IMR-90 (cell line): ENCODE measurements around the gene MBD3L5. TPM values are rescaled to one million over a fixed set of nuclear protein-coding genes. Genes with fewer than 3 reads are reported as not detected.

Source experiments
- ATAC-seq: fragments of 200-7000 bp; cut with Tn5 transposase; 2 replicates; pipeline ENCODE4 v1.9.1; 2020; ENCODE audit warnings: low read depth, mild to moderate bottlenecking, moderate library complexity
- BruUV-seq: library from RNA; stranded (reverse); fragments of 400-500 nt; replicated peaks from 2 replicates; lab custom pipeline; 2021; lab: Mats Ljungman, UMichigan
- CTCF ChIA-PET: fragments of 300-600 bp; formaldehyde crosslinking; extraction: SDS; loops from one replicate; lab custom pipeline; 2021; ENCODE audit warnings: antibody characterized with exemption; lab: Yijun Ruan, JAX
- POLR2A ChIA-PET: fragments of 300-600 bp; sonication (Branson Sonifier 250); formaldehyde crosslinking; loops from one replicate; lab custom pipeline; 2022; ENCODE audit warnings: antibody characterized with exemption; ENCODE audit not compliant: unreplicated experiment; lab: Charles Lee
- DNase-seq: peaks from one replicate; pipeline ENCODE4 v3.0.0; 2013
- H2AFZ ChIP-seq: replicated peaks from 2 replicates; pipeline ENCODE3; 2013; ENCODE audit warnings: low read length, mild to moderate bottlenecking; ENCODE audit not compliant: poor library complexity
- H2AK5ac ChIP-seq: 2 replicates; pipeline ENCODE4 v1.6.1; 2013; ENCODE audit warnings: low read depth, low read length, inconsistent platforms
- H2AK9ac ChIP-seq: replicated peaks from 2 replicates; pipeline ENCODE3; 2013; ENCODE audit warnings: mild to moderate bottlenecking, low read depth, low read length, moderate library complexity; ENCODE audit not compliant: poor library complexity
- H2BK120ac ChIP-seq: 2 replicates; pipeline ENCODE4 v1.6.1; 2013; ENCODE audit warnings: low read depth, low read length, inconsistent platforms
- H2BK15ac ChIP-seq: 3 replicates; pipeline ENCODE4 v1.6.1; 2013; ENCODE audit warnings: low read depth, low read length, inconsistent platforms
- H2BK20ac ChIP-seq: 2 replicates; pipeline ENCODE4 v1.6.1; 2013; ENCODE audit warnings: low read depth, mild to moderate bottlenecking, inconsistent platforms, low read length, moderate library complexity
- H2BK5ac ChIP-seq: 2 replicates; pipeline ENCODE4 v1.6.1; 2013; ENCODE audit warnings: mild to moderate bottlenecking, low read depth, low read length, inconsistent platforms; ENCODE audit not compliant: poor library complexity, severe bottlenecking
- H3K14ac ChIP-seq: replicated peaks from 2 replicates; pipeline ENCODE4 v1.6.1; 2013; ENCODE audit warnings: low read depth, low read length, inconsistent platforms
- H3K18ac ChIP-seq: 2 replicates; pipeline ENCODE4 v1.6.1; 2013; ENCODE audit warnings: low read depth, low read length, control low read depth
- H3K23ac ChIP-seq: 2 replicates; pipeline ENCODE4 v1.6.1; 2013; ENCODE audit warnings: low read depth, low read length, inconsistent platforms
- H3K27ac ChIP-seq: 2 replicates; pipeline ENCODE4 v1.5.1; 2013; ENCODE audit warnings: mild to moderate bottlenecking, control low read depth, low read length; ENCODE audit not compliant: insufficient read depth
- H3K27me3 ChIP-seq: 2 replicates; pipeline ENCODE4 v1.6.1; 2013; ENCODE audit warnings: low read length; ENCODE audit not compliant: control insufficient read depth, insufficient read depth
- H3K36me3 ChIP-seq: 2 replicates; pipeline ENCODE4 v1.6.1; 2013; ENCODE audit warnings: low read length, mixed read lengths; ENCODE audit not compliant: control insufficient read depth, insufficient read depth
- H3K4ac ChIP-seq: 2 replicates; pipeline ENCODE4 v1.6.1; 2013; ENCODE audit warnings: low read depth, low read length, inconsistent platforms
- H3K4me1 ChIP-seq: 2 replicates; pipeline ENCODE4 v1.6.1; 2013; ENCODE audit warnings: low read length, mixed read lengths; ENCODE audit not compliant: control insufficient read depth, insufficient read depth
- H3K4me2 ChIP-seq: 2 replicates; pipeline ENCODE4 v1.6.1; 2013; ENCODE audit warnings: low read depth, mild to moderate bottlenecking, control low read depth, low read length, moderate library complexity
- H3K4me3 ChIP-seq: 2 replicates; pipeline ENCODE4 v1.5.1; 2013; ENCODE audit warnings: low read depth, mild to moderate bottlenecking, control low read depth, low read length, moderate library complexity; ENCODE audit not compliant: insufficient read depth
- H3K56ac ChIP-seq: 2 replicates; pipeline ENCODE4 v1.6.1; 2013; ENCODE audit warnings: low read length, inconsistent platforms; ENCODE audit not compliant: insufficient read depth; ENCODE audit errors: extremely low read depth
- H3K79me1 ChIP-seq, 2 experiments: 2 replicates each; pipeline ENCODE4 v1.6.1; 2013; ENCODE audit warnings: low read length in 2 of 2, inconsistent platforms in 1 of 2, low read depth in 1 of 2
- H3K9ac ChIP-seq: 2 replicates; pipeline ENCODE4 v1.6.1; 2013; ENCODE audit warnings: low read depth, low read length, control low read depth
- H3K9me1 ChIP-seq: 2 replicates; pipeline ENCODE4 v1.6.1; 2013; ENCODE audit warnings: low read length, inconsistent platforms; ENCODE audit not compliant: insufficient read depth
- H3K9me3 ChIP-seq: 2 replicates; pipeline ENCODE4 v1.6.1; 2013; ENCODE audit warnings: low read length; ENCODE audit not compliant: control insufficient read depth, insufficient read depth
- H4K20me1 ChIP-seq: 2 replicates; pipeline ENCODE4 v1.6.1; 2013; ENCODE audit warnings: low read length, inconsistent platforms; ENCODE audit not compliant: insufficient read depth
- H4K5ac ChIP-seq: 2 replicates; pipeline ENCODE4 v1.6.1; 2013; ENCODE audit warnings: mild to moderate bottlenecking, low read depth, low read length, control low read depth
- H4K8ac ChIP-seq, 2 experiments: 2 replicates each; pipeline ENCODE4 v1.6.1; 2013; ENCODE audit warnings: low read depth in 2 of 2, low read length in 2 of 2, control low read depth in 1 of 2, inconsistent platforms in 1 of 2
- H4K91ac ChIP-seq: 2 replicates; pipeline ENCODE4 v1.6.1; 2013; ENCODE audit warnings: low read depth, low read length, inconsistent platforms; ENCODE audit not compliant: insufficient read depth
- BHLHE40 ChIP-seq: fragments of 150-350 bp; IDR thresholded peaks from 2 replicates; pipeline ENCODE4 v1.6.1; 2016; ENCODE audit warnings: mild to moderate bottlenecking, low read depth, low read length
- CEBPB ChIP-seq: IDR thresholded peaks from 2 replicates; pipeline ENCODE4 v1.6.1; 2012; ENCODE audit warnings: low read depth, low read length, improper control_type of control experiment
- CHD1 ChIP-seq: IDR thresholded peaks from 2 replicates; pipeline ENCODE4 v1.6.1; 2012; ENCODE audit warnings: low read depth, low read length, improper control_type of control experiment
- ELK1 ChIP-seq: fragments of 150-350 bp; IDR thresholded peaks from 2 replicates; pipeline ENCODE4 v1.6.1; 2016; ENCODE audit warnings: low read depth, mild to moderate bottlenecking, low read length, moderate library complexity, borderline replicate concordance
- MAFK ChIP-seq: IDR thresholded peaks from 2 replicates; pipeline ENCODE4 v1.6.1; 2012; ENCODE audit warnings: low read depth, low read length, improper control_type of control experiment
- MXI1 ChIP-seq: IDR thresholded peaks from 2 replicates; pipeline ENCODE4 v1.6.1; 2012; ENCODE audit warnings: low read depth, mild to moderate bottlenecking, low read length, moderate library complexity, borderline replicate concordance
- SMC3 ChIP-seq: fragments of 150-350 bp; IDR thresholded peaks from 2 replicates; pipeline ENCODE4 v1.6.1; 2016; ENCODE audit warnings: low read depth, mild to moderate bottlenecking, antibody characterized with exemption, low read length, moderate library complexity
- WGBS, 2 experiments: methylation state at CpG; one replicate each; pipeline versions ENCODE4 v1.1.5 to v1.1.7; 2013; ENCODE audit warnings: missing lambda C conversion rate in 2 of 2; ENCODE audit not compliant: insufficient read length in 1 of 2; ENCODE audit errors: extremely low coverage in 2 of 2; 5-methylcytosine and 5-hydroxymethylcytosine counted together
- dilution Hi-C: fragments of 300-500 bp; cut with HindIII; formaldehyde crosslinking; loops from one replicate; pipeline ENCODE4 v1.14.3; 2018; ENCODE audit warnings: low sequenced_read_pairs; ENCODE audit not compliant: unreplicated experiment
- in situ Hi-C: fragments of 300-500 bp; cut with MboI; formaldehyde crosslinking; loops from 3 replicates; pipeline ENCODE4 v1.14.3; 2019; ENCODE audit warnings: low sequenced_read_pairs, inconsistent platforms, mixed read lengths
- intact Hi-C: fragments of 100-400 bp; cut with micrococcal nuclease; formaldehyde crosslinking; loops from 2 replicates; pipeline ENCODE4 v1.10.0; 2022
- polyA plus RNA-seq, 3 experiments: library from polyadenylated mRNA; depleted of rRNA; stranded (reverse); fragments of >200 nt; gene quantifications; 2 replicates each; pipeline ENCODE4 v1.2.3, GENCODE V29; 2012; ENCODE audit warnings: low replicate concordance in 1 of 3
- total RNA-seq: library from RNA; depleted of rRNA; stranded (reverse); fragments of >200 nt; gene quantifications from 2 replicates; pipeline ENCODE4 v1.2.3, GENCODE V29; 2012

MBD3L5 gene
- total and polyA plus RNA-seq, 2 of the 4 experiments (the other 2 are of a cell fraction) = not detected

DNA sequence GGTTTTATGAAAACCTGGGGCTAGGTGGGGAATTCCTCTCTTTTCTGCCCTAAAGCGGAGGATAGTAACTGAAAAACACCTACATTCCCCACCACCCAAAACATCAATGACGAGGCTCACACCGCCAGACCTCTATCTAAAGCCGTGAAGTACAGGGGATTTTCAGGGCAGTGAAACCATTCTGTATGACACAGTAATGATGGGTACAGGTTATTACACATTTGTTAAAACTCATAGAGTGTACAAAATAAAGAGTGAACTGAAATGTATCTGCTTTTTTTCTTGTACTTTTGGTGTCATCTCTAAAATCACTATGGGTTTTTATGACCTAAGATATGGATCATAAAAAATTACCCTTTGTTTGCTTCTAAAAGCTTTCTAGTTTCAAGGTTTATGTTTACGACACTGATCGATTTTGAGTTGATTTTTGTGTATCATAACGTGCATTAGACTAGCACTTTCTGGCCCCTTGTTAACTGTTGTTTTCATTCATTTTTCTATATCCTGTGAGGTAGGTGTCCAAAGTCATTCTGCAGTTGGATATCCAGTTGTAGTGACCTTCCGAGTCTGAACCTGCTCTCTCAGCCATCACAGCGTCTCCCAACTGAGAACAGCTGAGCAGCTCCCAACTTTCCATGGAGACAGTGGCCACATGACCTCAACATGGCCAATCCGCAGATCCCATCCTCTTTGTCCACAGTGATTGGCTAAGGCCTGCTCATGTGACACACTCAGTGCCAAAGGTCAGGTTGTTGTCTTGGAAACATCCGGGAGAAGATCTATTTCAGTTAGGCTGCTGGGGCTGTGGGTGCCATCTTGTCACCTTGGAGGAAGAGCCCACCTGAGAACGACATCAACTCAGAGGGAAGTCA, 19.4 kb upstream of the MBD3L5 start:
- no peak overlapping the region for H4K5ac ChIP-seq
- H3K14ac ChIP-seq = no peak overlapping the region
- H2AFZ ChIP-seq = no peak overlapping the region
- CTCF ChIA-PET = no interaction called here
- H3K36me3 ChIP-seq = no peaks in the 10 kb centered on the region
- no peaks in the 10 kb centered on the region for H3K27me3 ChIP-seq
- no peak overlapping the region for H3K9ac ChIP-seq
- H3K9me1 ChIP-seq = no peaks in the 10 kb centered on the region
- H3K9me3 ChIP-seq = peaks cover 15% of the 10 kb centered on the region
- H4K20me1 ChIP-seq = no peaks in the 10 kb centered on the region
- intact Hi-C loops (no loop called here), dilution Hi-C loops (no loop called here), in situ Hi-C loops (no loop called here)
- H3K18ac ChIP-seq = no peak overlapping the region
- POLR2A ChIA-PET = no interaction called here
- no TSS peak for BruUV-seq
- no peak overlapping the region for H3K4me3 ChIP-seq
- H3K23ac ChIP-seq = no peak overlapping the region
- no peak overlapping the region for H2BK5ac ChIP-seq
- 67% methylated on average over 3 of the region's 12 CpGs; no CpG with 5 or more reads in 1 of the 2 experiments for WGBS, 2 experiments
- H3K4ac ChIP-seq = no peak overlapping the region
- TF ChIP-seq CHD1 = no peak
- no peak for TF ChIP-seq CEBPB
- TF ChIP-seq BHLHE40 = no peak
- no peak for TF ChIP-seq SMC3
- no peak for TF ChIP-seq MAFK
- no peak for TF ChIP-seq ELK1
- TF ChIP-seq MXI1 = no peak
- H2BK20ac ChIP-seq = no peak overlapping the region
- no peak overlapping the region for H4K8ac ChIP-seq
- no peak overlapping the region for H2BK120ac ChIP-seq
- H3K79me1 ChIP-seq = no peaks in the 10 kb centered on the region
- H2AK5ac ChIP-seq = no peak overlapping the region
- no peak for ATAC-seq
- H3K27ac ChIP-seq = no peak overlapping the region
- DNase-seq = no peak
- H2BK15ac ChIP-seq = no peak overlapping the region
- no peak overlapping the region for H3K4me2 ChIP-seq
- H4K91ac ChIP-seq = no peak overlapping the region
- H3K4me1 ChIP-seq = no peaks in the 10 kb centered on the region
- H3K56ac ChIP-seq = no peak overlapping the region
- H2AK9ac ChIP-seq = no peak overlapping the region
